IPS-15b (cell line): ENCODE results near the gene BRD8.
A peak's percentile ranks its signal among the peaks of the same experiment; 100 is the strongest.
"Not testable (repeated sequence)": the region's sequence is repeated elsewhere in the genome, so short reads cannot be mapped to it uniquely, and the experiment has no call there.

Experiments
- H3K27me3 ChIP-seq: one replicate; pipeline ENCODE4 v1.6.1; 2013; ENCODE audit warnings: low read length; ENCODE audit not compliant: control insufficient read depth, insufficient read depth
- H3K36me3 ChIP-seq: one replicate; pipeline ENCODE4 v1.6.1; 2013; ENCODE audit warnings: low read length; ENCODE audit not compliant: control insufficient read depth, insufficient read depth
- H3K4me1 ChIP-seq: one replicate; pipeline ENCODE4 v1.6.1; 2013; ENCODE audit warnings: mild to moderate bottlenecking, low read length; ENCODE audit not compliant: control insufficient read depth, insufficient read depth
- H3K4me3 ChIP-seq: one replicate; pipeline ENCODE4 v1.5.1; 2013; ENCODE audit warnings: low read depth, low read length
- H3K9ac ChIP-seq: one replicate; pipeline ENCODE4 v1.6.1; 2013; ENCODE audit warnings: low read depth, mild to moderate bottlenecking, low read length
- H3K9me3 ChIP-seq: one replicate; pipeline ENCODE4 v1.6.1; 2013; ENCODE audit warnings: mild to moderate bottlenecking, low read length; ENCODE audit not compliant: control insufficient read depth, insufficient read depth

The BRD8 gene, protein sequence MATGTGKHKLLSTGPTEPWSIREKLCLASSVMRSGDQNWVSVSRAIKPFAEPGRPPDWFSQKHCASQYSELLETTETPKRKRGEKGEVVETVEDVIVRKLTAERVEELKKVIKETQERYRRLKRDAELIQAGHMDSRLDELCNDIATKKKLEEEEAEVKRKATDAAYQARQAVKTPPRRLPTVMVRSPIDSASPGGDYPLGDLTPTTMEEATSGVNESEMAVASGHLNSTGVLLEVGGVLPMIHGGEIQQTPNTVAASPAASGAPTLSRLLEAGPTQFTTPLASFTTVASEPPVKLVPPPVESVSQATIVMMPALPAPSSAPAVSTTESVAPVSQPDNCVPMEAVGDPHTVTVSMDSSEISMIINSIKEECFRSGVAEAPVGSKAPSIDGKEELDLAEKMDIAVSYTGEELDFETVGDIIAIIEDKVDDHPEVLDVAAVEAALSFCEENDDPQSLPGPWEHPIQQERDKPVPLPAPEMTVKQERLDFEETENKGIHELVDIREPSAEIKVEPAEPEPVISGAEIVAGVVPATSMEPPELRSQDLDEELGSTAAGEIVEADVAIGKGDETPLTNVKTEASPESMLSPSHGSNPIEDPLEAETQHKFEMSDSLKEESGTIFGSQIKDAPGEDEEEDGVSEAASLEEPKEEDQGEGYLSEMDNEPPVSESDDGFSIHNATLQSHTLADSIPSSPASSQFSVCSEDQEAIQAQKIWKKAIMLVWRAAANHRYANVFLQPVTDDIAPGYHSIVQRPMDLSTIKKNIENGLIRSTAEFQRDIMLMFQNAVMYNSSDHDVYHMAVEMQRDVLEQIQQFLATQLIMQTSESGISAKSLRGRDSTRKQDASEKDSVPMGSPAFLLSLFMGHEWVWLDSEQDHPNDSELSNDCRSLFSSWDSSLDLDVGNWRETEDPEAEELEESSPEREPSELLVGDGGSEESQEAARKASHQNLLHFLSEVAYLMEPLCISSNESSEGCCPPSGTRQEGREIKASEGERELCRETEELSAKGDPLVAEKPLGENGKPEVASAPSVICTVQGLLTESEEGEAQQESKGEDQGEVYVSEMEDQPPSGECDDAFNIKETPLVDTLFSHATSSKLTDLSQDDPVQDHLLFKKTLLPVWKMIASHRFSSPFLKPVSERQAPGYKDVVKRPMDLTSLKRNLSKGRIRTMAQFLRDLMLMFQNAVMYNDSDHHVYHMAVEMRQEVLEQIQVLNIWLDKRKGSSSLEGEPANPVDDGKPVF

DNA sequence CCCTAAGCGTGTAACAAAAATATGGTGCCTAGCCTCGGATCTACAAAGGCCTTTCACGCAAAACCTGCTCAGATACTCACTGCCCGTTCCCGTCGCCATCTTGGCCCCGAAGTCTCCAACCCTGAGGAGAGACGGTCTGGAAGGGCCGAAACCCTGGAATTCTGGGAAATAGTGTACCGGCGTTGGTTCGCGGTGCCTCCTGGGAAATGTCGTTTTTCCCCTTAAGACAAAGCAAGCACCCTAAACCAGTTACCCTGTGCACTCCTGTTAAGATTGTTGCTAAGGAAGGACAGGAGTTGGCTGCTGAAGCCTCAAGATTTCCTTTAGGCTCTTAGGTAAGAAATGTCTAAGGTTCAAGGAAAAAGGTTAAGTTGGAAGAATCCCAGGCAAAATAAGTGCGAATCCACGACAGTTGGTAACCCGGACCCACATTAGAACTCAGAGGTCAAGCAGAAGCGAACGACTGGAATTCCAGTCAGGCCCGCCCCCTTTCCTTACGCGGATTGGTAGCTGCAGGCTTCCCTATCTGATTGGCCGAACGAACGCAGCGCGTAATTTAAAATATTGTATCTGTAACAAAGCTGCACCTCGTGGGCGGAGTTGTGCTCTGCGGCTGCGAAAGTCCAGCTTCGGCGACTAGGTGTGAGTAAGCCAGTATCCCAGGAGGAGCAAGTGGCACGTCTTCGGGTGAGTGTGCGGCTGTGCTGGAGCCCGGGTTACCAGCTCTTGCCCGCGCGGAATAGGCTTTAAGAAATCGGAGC, at the start of gene BRD8, which contains the start of gene KIF20A:
Gene BRD8, minus strand, starts transcription at position 115 of the 761 bp plus-strand sequence. Its CDS starts 16 bp downstream, at position 99.
Gene KIF20A, plus strand, starts transcription at position 597 of the 761 bp plus-strand sequence. CDS start 569 bp downstream, outside the sequence.
- H3K27me3 ChIP-seq = no peaks in the 10 kb centered on the region
- H3K9me3 ChIP-seq = no peaks in the 10 kb centered on the region
- peak within 1 kb of the TSS; percentile 87 for H3K9ac ChIP-seq
- H3K4me1 ChIP-seq = no peaks in the 10 kb centered on the region
- peaks cover 30% of the 10 kb centered on the region for H3K36me3 ChIP-seq
- H3K4me3 ChIP-seq = peak within 1 kb of the TSS; percentile 78

DNA sequence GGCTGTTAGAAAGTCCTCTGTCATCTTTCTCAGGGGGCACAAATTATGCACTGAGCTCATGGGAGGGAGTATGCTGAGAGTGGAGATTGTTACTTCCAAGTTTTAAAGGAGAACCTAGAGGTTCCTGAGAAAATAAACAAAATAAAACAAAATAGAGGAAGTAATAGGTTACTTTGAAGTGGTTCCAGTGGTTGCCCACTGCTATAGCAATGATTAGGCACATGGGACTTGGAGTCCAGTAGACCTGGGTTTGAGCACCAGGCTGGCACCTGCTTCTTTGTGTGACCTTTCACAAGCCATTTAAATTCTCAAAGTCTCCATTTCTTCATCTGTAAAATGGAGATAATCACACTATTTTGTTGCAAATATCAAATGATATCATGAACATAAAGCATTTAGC, 48.5 kb upstream of the BRD8 start:
- Histone ChIP-seq H3K27me3 (peaks cover 8% of the 10 kb centered on the region), H3K9ac (no peak overlapping the region), H3K36me3 (no peaks in the 10 kb centered on the region), H3K4me3 (no peak overlapping the region), H3K9me3 (no peaks in the 10 kb centered on the region), H3K4me1 (no peaks in the 10 kb centered on the region)

DNA sequence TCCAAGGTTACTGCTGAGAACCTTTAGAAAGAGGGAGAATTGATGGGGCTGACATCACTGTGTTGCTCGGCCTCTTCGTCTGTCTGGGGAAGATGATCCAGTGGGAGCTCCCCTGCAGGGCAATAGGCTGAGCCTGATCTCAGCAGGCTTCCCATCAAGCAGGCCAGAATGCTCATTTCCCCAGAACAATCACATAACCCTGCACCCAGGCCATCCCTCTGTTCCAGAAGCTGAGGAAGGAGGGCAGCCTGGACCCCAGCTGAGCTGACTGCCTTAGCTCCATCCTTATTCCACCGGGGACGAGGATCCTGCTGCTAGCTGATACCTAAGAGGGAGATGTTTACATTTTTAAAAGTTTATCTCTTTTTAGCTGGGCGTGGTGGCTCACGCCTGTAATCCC, 46.3 kb upstream of the BRD8 start:
- Histone ChIP-seq H3K4me3 (no peak overlapping the region), H3K27me3 (peaks cover 8% of the 10 kb centered on the region), H3K9ac (no peak overlapping the region), H3K36me3 (no peaks in the 10 kb centered on the region), H3K4me1 (no peaks in the 10 kb centered on the region), H3K9me3 (no peaks in the 10 kb centered on the region)

DNA sequence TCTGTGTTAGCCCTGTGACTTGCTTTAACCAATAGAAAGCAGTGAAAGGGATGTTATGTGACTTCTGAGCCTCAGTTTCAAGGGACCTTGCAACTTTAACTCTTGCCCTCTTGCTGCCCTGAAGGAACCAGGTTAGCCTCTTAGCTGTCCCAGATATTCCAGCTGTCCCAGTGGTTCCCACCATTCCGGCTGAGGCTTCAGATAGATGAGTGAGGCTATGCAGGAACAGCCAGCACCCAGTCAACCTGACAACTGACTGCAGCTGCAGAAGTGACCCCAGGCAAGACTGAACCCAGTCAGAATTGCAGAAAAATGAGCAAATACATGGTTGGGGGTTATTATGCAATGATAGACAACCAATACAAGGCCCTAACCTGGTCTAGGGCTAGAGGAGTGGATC, 45.1 kb upstream of the BRD8 start:
- Histone ChIP-seq H3K27me3 (peaks cover 8% of the 10 kb centered on the region), H3K4me3 (no peak overlapping the region), H3K36me3 (no peaks in the 10 kb centered on the region), H3K4me1 (no peaks in the 10 kb centered on the region), H3K9me3 (no peaks in the 10 kb centered on the region), H3K9ac (no peak overlapping the region)

DNA sequence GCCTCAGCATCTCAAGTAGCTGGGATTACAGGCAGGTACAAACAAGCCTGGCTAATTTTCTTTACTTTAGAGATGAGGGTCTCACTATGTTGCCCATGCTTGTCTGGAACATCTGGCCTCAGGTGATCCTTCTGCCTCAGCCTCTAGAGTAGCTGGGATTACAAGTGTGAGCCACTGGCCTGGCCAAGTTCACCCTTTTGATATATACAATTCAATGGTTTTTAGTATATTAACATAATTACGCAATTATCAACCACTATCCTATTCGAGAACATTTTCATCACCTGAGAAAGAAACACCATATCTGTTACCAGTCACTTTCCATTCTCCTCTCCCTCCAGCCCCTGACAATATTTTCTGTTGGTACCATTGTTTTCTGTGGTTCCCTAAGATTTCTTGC, 38.4 kb upstream of the BRD8 start:
- H3K9me3 ChIP-seq = no peaks in the 10 kb centered on the region

DNA sequence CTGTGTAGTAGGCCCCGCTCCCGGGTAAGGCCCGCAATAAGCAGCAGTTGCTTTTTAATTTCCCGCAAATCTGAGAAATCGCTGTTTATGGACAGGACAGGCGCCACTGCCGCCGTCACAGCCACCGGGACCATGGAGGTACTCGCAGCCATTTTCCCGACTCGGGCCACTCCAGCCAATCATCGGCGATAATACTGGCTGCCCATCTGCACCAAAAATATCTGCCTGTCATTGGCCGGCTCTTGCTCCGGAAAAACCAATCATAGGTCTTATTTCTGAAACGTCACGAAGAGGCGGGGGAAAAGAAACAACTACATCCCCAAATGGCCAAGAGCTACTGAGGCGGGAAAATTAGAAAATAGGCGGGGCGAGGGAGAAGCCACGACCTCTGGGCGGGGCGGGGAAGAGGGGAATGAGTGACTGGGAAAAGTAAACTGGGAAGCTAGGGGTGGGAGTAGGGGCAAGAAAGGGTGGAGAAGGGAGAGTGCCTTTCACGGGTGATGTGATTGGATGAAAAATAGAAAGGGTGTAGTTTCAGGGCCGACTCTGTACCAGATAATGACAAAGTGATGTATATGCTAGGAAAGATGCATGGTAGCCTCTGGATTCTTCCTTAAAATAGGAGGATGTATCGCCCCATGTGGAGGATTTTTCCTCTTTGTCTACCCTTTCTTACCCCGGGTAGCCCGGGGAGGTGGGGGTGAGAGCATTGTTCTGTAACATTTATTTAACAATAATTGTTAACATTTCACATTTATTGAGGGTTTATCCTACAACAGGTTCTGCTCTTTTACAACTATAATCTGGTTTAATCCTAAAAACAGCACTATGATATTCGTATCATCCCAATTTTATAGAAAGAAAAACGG, 35.0 kb upstream of the BRD8 start, which contains the start of gene CDC23:
Gene CDC23, minus strand, starts transcription at position 163 of the 869 bp plus-strand sequence. Its CDS starts 11 bp downstream, at position 152.
- no peaks in the 10 kb centered on the region for H3K36me3 ChIP-seq
- no peaks in the 10 kb centered on the region for H3K4me1 ChIP-seq
- H3K9me3 ChIP-seq = no peaks in the 10 kb centered on the region
- peak within 1 kb of the TSS; percentile 97 for H3K9ac ChIP-seq
- H3K27me3 ChIP-seq = no peaks in the 10 kb centered on the region
- peak within 1 kb of the TSS; percentile 99 for H3K4me3 ChIP-seq

More for the DNA sequence above, 38.4 kb upstream of the BRD8 start:
- Histone ChIP-seq H3K4me1 (no peaks in the 10 kb centered on the region), H3K9ac (no peak overlapping the region), H3K36me3 (no peaks in the 10 kb centered on the region), H3K4me3 (no peak overlapping the region), H3K27me3 (no peaks in the 10 kb centered on the region)

DNA sequence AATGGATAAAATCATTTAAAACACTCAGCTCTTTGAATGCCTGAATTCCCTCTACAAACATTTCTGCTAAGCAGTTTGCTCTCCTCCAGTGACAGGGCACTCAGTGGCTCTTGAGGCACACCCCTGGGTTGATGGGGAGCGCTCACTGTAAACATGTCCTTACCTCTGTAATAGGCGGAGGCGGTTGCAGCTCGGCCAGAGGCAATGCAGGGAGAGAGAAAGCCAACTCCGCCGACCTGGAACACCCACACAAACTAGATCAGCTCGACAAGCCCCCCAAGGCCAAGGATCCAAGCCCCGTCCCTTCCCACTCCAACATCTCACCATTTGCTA, 34.4 kb upstream of the BRD8 start:
- peak overlapping the region; percentile 99 for H3K4me3 ChIP-seq
- H3K9ac ChIP-seq = peak overlapping the region; percentile 97
- H3K9me3 ChIP-seq = no peaks in the 10 kb centered on the region

DNA sequence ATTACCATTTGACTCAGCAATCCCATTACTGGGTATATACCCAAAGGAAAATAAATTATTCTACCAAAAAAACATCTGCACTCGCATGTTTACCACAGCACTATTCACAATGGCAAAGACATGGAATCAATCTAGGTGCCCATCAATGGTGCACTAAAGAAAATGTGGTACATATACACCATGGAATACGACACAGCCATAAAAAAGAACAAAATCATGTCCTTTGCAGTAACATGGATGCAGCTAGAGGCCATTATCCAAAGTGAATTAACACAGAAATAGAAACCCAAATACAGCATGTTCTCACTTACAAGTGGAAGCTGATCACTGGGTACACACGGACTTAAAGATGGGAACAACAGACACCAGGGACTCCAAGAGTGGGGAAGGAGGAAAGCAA, 32.6 kb upstream of the BRD8 start:
- H3K4me3 ChIP-seq = no peak overlapping the region
- H3K36me3 ChIP-seq = no peaks in the 10 kb centered on the region
- no peaks in the 10 kb centered on the region for H3K9me3 ChIP-seq
- H3K4me1 ChIP-seq = no peaks in the 10 kb centered on the region
- H3K9ac ChIP-seq = no peak overlapping the region
- H3K27me3 ChIP-seq = no peaks in the 10 kb centered on the region

More for the DNA sequence above, 34.4 kb upstream of the BRD8 start:
- Histone ChIP-seq H3K36me3 (no peaks in the 10 kb centered on the region), H3K27me3 (no peaks in the 10 kb centered on the region), H3K4me1 (no peaks in the 10 kb centered on the region)

DNA sequence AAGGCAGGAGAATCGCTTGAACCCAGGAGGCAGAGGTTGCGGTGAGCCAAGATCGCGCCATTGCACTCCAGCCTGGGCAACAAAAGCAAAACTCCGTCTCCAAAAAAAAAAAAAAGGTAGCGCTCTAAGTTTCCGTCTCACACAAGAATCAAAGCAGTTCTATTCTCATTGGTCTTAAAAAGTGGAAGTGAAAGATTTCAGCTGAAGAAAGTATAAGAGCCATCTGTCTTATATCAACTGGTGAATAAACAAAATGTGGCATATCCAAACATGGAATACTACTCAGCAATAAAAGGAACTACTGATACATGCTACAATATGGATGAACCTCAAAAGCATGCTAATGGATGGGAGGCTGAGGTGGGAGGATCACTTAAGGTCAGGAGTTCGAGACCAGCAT, 15.4 kb upstream of the BRD8 start:
- not testable (repeated sequence) for H3K9ac ChIP-seq, H3K27me3 ChIP-seq, H3K4me3 ChIP-seq, H3K4me1 ChIP-seq, H3K9me3 ChIP-seq
- H3K36me3 ChIP-seq = peaks cover 14% of the 10 kb centered on the region

DNA sequence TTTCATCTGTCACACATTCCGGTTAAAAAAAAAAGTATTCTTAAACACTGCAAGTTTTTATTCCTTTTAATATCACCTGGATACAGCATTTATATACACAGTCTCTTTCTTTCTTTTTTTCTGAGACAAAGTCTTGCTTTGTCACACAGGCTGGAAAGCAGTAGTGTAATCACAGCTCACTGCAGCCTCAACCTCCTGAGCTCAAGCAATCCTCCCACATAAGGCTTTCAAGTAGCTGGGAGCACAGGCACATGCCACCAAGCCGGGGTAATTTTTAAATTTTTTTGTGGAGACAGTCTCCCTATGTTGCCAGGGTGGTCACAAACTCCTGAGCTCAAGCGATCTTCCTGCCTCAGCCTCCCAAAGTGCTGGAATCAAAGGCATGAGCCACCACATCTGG, 14.4 kb upstream of the BRD8 start:
- no peak overlapping the region for H3K9ac ChIP-seq
- H3K27me3 ChIP-seq = no peaks in the 10 kb centered on the region
- H3K4me1 ChIP-seq = no peaks in the 10 kb centered on the region
- H3K4me3 ChIP-seq = no peak overlapping the region
- H3K9me3 ChIP-seq = no peaks in the 10 kb centered on the region
- H3K36me3 ChIP-seq = peaks cover 20% of the 10 kb centered on the region
